Stomach (tissue), 9 donors: Measurements from ENCODE around the gene KBTBD8. TPM values are rescaled to one million over a fixed set of nuclear protein-coding genes. Genes with fewer than 3 reads are reported as not detected.

Experiments
- DNase-seq, 2 donors: peaks; one replicate each; pipeline versions ENCODE4 v3.0.0 to v3.0.0-alpha.2; 2013 to 2019
- H3K27ac ChIP-seq, 5 donors: fragments of 200-600 bp in 4 of 5; sonication (generic) in 4 of 5; one replicate each; pipeline ENCODE4 v1.5.1; 2013 to 2019; ENCODE audit warnings: mild to moderate bottlenecking in 1 of 5, moderate library complexity in 1 of 5
- H3K27me3 ChIP-seq, 3 donors: fragments of 200-600 bp; sonication (generic); one replicate each; pipeline ENCODE4 v1.5.1; 2017 to 2019; ENCODE audit warnings: mixed run types in 1 of 3
- H3K36me3 ChIP-seq, 4 donors: fragments of 200-600 bp; sonication (generic); 1 replicate in 3 of 4; 2 replicates in 1 of 4; pipeline ENCODE4 v1.5.1; 2016 to 2019
- H3K4me1 ChIP-seq, 4 donors: fragments of 200-600 bp; sonication (generic); one replicate each; pipeline ENCODE4 v1.5.1; 2016 to 2019
- H3K4me3 ChIP-seq, 4 donors: fragments of 200-600 bp; sonication (generic) in 3 of 4; one replicate each; pipeline ENCODE4 v1.5.1; 2016 to 2019; ENCODE audit warnings: mild to moderate bottlenecking in 1 of 4
- H3K9me3 ChIP-seq, 4 donors: fragments of 200-600 bp; sonication (generic); one replicate each; pipeline ENCODE4 v1.5.1; 2016 to 2019
- EP300 ChIP-seq: sonication (generic); formaldehyde crosslinking; IDR thresholded peaks from one replicate; pipeline ENCODE4 v1.6.1; 2017; ENCODE audit warnings: antibody characterized with exemption
- POLR2A ChIP-seq, 4 donors: fragments of 450-650 bp; IDR thresholded peaks; one replicate each; pipeline ENCODE4 v1.6.1; 2016; ENCODE audit warnings: antibody characterized with exemption in 4 of 4, control low read depth in 2 of 4, mild to moderate bottlenecking in 1 of 4, moderate library complexity in 1 of 4
- POLR2AphosphoS5 ChIP-seq, 3 donors: sonication (generic); formaldehyde crosslinking; IDR thresholded peaks; one replicate each; pipeline ENCODE4 v1.6.1; 2016; ENCODE audit warnings: antibody characterized with exemption in 3 of 3
- WGBS, 5 donors: extraction: QIAGEN DNeasy Blood & Tissue Kit in 3 of 5; methylation state at CpG; one replicate each; pipeline versions ENCODE4 v1.1.5 to v1.1.7; 2013 to 2018; 5-methylcytosine and 5-hydroxymethylcytosine counted together
- intact Hi-C: fragments of 100-400 bp; cut with DNase I; formaldehyde crosslinking; loops from one replicate; pipeline ENCODE4 v1.15.1; 2023; ENCODE audit warnings: low total_unique reads
- polyA plus RNA-seq, 3 donors: library from polyadenylated mRNA; stranded (reverse); fragments of 200-250 nt; gene quantifications; one replicate each; pipeline ENCODE4 v1.2.3, GENCODE V29; 2013
- total RNA-seq, 5 donors: library from RNA; depleted of rRNA; stranded (reverse); fragments of >200 nt; gene quantifications; one replicate each; pipeline versions ENCODE4 v1.1.0 to v1.2.3, GENCODE V29; 2014 to 2016
- TF ChIP-seq, protein P1 (sequence below), 7 experiments: fragments of 450-650 bp in 4 of 7; fragments of 200-600 bp in 3 of 7; sonication (generic) in 3 of 7; IDR thresholded peaks; one replicate each; pipeline ENCODE4 v1.5.1; 2016 to 2019; ENCODE audit warnings: antibody characterized with exemption in 7 of 7, control low read depth in 2 of 7, mild to moderate bottlenecking in 1 of 7
- donor health status: healthy with polysubstance abuse.
- donor health status: Bipolar disorder and iron deficiency.
- donor health status: healthy.

Gene KBTBD8
- total and polyA plus RNA-seq, 8 donors = 0.45 to 2.2 (median 0.67) TPM; not detected in 2

DNA sequence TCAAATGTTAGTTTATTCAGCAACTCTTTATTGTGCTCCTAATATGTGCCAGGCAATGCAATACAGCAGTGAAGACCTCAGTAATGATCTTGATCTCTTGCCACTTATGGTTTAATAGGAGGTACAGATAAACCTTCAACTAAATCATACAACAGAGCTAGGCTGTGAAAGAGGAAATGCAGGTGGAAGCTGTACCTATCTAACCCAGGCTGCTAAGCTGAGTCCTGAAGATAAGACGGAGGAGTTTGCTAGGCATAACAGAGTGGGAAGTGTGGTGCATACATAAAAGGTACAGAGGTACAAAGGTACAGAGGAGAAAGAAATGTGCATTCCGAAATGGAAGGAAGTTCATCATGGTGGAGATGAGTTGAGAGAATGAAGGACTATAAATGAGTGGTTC lies 35.0 kb downstream of the KBTBD8 start:
- no peaks in the 10 kb centered on the region for H3K36me3 ChIP-seq
- TF ChIP-seq POLR2A (IDR thresholded peaks at IDR 0.05) = no peak
- no peak for TF ChIP-seq POLR2AphosphoS5 (IDR thresholded peaks at IDR 0.05)
- TF ChIP-seq, protein P1, sequence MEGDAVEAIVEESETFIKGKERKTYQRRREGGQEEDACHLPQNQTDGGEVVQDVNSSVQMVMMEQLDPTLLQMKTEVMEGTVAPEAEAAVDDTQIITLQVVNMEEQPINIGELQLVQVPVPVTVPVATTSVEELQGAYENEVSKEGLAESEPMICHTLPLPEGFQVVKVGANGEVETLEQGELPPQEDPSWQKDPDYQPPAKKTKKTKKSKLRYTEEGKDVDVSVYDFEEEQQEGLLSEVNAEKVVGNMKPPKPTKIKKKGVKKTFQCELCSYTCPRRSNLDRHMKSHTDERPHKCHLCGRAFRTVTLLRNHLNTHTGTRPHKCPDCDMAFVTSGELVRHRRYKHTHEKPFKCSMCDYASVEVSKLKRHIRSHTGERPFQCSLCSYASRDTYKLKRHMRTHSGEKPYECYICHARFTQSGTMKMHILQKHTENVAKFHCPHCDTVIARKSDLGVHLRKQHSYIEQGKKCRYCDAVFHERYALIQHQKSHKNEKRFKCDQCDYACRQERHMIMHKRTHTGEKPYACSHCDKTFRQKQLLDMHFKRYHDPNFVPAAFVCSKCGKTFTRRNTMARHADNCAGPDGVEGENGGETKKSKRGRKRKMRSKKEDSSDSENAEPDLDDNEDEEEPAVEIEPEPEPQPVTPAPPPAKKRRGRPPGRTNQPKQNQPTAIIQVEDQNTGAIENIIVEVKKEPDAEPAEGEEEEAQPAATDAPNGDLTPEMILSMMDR (IDR thresholded peaks at IDR 0.05) = no peak
- no peak for TF ChIP-seq EP300
- no peaks in the 10 kb centered on the region for H3K27me3 ChIP-seq
- no peaks in the 10 kb centered on the region for H3K9me3 ChIP-seq
- no peak for DNase-seq
- 33 to 48% (median 40%) methylated on average over 2 of the region's 2 CpGs for WGBS, 5 donors
- no peaks in the 10 kb centered on the region for H3K4me1 ChIP-seq
- intact Hi-C loops = no loop called here
- H3K4me3 ChIP-seq = no peak overlapping the region
- H3K27ac ChIP-seq = no peak overlapping the region

DNA sequence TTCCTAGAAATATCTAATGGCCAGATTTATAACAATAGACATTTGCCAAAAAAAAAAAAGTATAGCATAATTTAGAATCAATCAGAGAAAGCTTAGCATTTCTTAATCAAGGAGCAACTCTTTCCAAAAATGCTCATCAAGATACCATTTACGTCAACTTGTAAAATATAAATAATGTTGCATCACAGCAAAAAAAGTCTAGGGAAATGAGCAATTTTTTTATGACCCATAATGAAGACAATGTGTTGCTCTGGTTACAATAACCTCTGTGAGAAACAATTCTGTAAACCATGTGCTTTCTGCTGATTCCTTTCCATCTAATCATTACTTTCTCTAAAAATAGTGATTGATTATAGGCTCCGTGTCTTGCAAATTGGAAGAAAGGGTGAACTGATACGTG lies 36.3 kb downstream of the KBTBD8 start:
- DNase-seq = no peak
- TF ChIP-seq POLR2AphosphoS5 (IDR thresholded peaks at IDR 0.05) (no peak), POLR2A (IDR thresholded peaks at IDR 0.05) (no peak), EP300 (no peak)
- TF ChIP-seq, protein P1 (IDR thresholded peaks at IDR 0.05) = no peak
- Histone ChIP-seq H3K36me3 (no peaks in the 10 kb centered on the region), H3K4me3 (no peak overlapping the region), H3K4me1 (no peaks in the 10 kb centered on the region), H3K27ac (no peak overlapping the region), H3K27me3 (no peaks in the 10 kb centered on the region), H3K9me3 (no peaks in the 10 kb centered on the region)
- intact Hi-C loops = no loop called here
- WGBS, 5 donors = 76 to 93% (median 82%) methylated on average over 3 of the region's 3 CpGs

DNA sequence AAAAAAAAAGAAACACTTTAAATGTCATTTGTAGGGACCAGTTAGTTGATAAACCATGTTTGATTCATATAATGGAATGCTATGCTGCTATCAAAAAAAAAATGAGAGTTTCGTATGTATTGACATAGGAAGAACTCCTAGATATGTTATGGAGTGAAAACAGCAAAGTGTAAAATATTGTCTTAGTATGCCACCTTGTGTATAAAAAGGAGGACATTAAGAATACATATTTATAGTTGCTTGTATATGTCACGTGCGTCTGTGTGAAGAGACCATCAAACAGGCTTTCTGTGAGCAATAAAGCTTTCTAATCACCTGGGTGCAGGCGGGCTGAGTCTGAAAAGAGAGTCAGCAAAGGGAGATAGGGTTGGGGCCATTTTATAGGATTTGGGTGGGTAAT lies 39.5 kb downstream of the KBTBD8 start:
- WGBS, 5 donors = 29 to 51% (median 34%) methylated on average over 4 of the region's 4 CpGs
- peaks cover 0 to 6% (median 0%) of the 10 kb centered on the region in 4 donors for H3K9me3 ChIP-seq
- H3K4me3 ChIP-seq = no peak overlapping the region
- no peak overlapping the region for H3K27ac ChIP-seq
- no peaks in the 10 kb centered on the region for H3K27me3 ChIP-seq
- intact Hi-C loops = no loop called here
- DNase-seq = no peak
- H3K4me1 ChIP-seq = no peaks in the 10 kb centered on the region
- TF ChIP-seq, protein P1 (IDR thresholded peaks at IDR 0.05) = peak in 3 of 7 experiments; percentile 8 to 33 (median 12)
- TF ChIP-seq POLR2A (IDR thresholded peaks at IDR 0.05) = no peak
- H3K36me3 ChIP-seq = no peaks in the 10 kb centered on the region

DNA sequence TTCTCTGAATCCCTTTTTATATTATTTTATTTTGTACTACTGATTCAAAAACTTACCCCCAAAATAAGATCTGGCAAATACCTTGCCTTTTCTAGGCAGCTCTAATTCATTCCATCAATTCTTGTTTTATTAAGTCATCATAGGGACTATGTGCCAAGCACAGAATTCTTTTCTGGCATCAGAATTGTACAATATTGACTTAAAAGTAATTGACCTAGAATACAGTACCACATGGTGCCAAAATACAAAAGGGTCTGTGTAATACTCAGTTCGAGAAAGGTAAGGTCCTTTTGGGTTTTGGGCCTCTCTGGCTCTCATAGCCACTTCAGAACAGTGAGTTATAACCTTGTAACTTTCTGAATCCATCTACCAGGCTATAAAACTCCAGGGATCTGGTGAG lies 46.2 kb downstream of the KBTBD8 start:
- Histone ChIP-seq H3K36me3 (no peaks in the 10 kb centered on the region), H3K4me1 (no peaks in the 10 kb centered on the region), H3K4me3 (no peak overlapping the region), H3K9me3 (peaks cover 0 to 6% (median 0%) of the 10 kb centered on the region in 4 donors), H3K27ac (no peak overlapping the region), H3K27me3 (no peaks in the 10 kb centered on the region)
- TF ChIP-seq POLR2A (IDR thresholded peaks at IDR 0.05) (no peak), POLR2AphosphoS5 (IDR thresholded peaks at IDR 0.05) (no peak), EP300 (no peak)
- TF ChIP-seq, protein P1 (IDR thresholded peaks at IDR 0.05) = no peak
- WGBS, 5 donors = 52 to 69% (median 57%) methylated on average over 1 of the region's 1 CpG
- intact Hi-C loops = no loop called here
- no peak for DNase-seq
